Measurements from ENCODE around the gene HSDL1. TPM values are rescaled to one million over a fixed set of nuclear protein-coding genes. Genes with fewer than 3 reads are reported as not detected.

Gene HSDL1
- 1 to 10 TPM; 6.3 to 8.0 TPM for total RNA-seq

- Histone ChIP-seq H3K27me3 (no peaks in the 10 kb centered on the region), H3K4me1 (peaks cover 9% of the 10 kb centered on the region), H3K9me3 (no peaks in the 10 kb centered on the region), H3K27ac (peak within 1 kb of the TSS in 3 of 4 donors; percentile 62 to 76 (median 69)), H3K4me3 (peak within 1 kb of the TSS; percentile 85 to 95), H3K36me3 (replicated peaks in 1 of 2; ENCODE audit: insufficient read depth in 1 of 2, low read depth in 2 of 2) (no peaks in the 10 kb centered on the region)
- WGBS, 2 donors = 0 to 1% methylated on average over 32 to 77 of the region's 89 CpGs
- TF ChIP-seq POLR2A (IDR thresholded peaks at IDR 0.05) = peak in 2 of 3 donors; percentile 28 to 30
- peak in 1 of 7 experiments; percentile 6 for TF ChIP-seq CTCF (IDR thresholded peaks at IDR 0.05)
- intact Hi-C loops (cut with DNase I) = loop anchor here (5.0 kb wide), 1 partner anchor 37 kb away; no protein-coding TSS in a partner anchor
- peak; percentile 95 for ATAC-seq
- DNase-seq = peak; percentile 90 to 94 (median 93)
These were observed at the start of gene HSDL1, which contains the start of gene DNAAF1 for GRCh38 chr16:84144859-84145639. Gene HSDL1, minus strand, starts transcription at chr16:84145177. Its CDS starts 13,856 bp downstream, at chr16:84131321. Gene DNAAF1, plus strand, starts transcription at chr16:84145308. Its CDS starts 133 bp downstream, at chr16:84145441.

- intact Hi-C loops (cut with DNase I) = loop anchor here (10.0 kb wide), 1 partner anchor 229 kb away; the partner anchor contains the start of gene NECAB2
- 70 to 76% methylated on average over 11 of the region's 11 CpGs for WGBS, 2 donors
These were observed 49.0 kb upstream of the HSDL1 start for GRCh38 chr16:84194018-84194417.

GRCh38 chr16:84193480-84193879, 48.5 kb upstream of the HSDL1 start:
- no peak for DNase-seq
- no peak overlapping the region for H3K4me3 ChIP-seq
- intact Hi-C loops (cut with DNase I) = loop anchor here (10.0 kb wide), 1 partner anchor 229 kb away; the partner anchor contains the start of gene NECAB2

More at GRCh38 chr16:84194018-84194417, 49.0 kb upstream of the HSDL1 start:
- ATAC-seq (no peak), DNase-seq (no peak)
- TF ChIP-seq POLR2A (IDR thresholded peaks at IDR 0.05) (no peak), CTCF (IDR thresholded peaks at IDR 0.05) (no peak)
- no peaks in the 10 kb centered on the region for H3K36me3 ChIP-seq (replicated peaks in 1 of 2; ENCODE audit: insufficient read depth in 1 of 2, low read depth in 2 of 2)
- H3K27ac ChIP-seq = no peak overlapping the region
- no peaks in the 10 kb centered on the region for H3K27me3 ChIP-seq
- no peak overlapping the region for H3K4me3 ChIP-seq
- no peaks in the 10 kb centered on the region for H3K9me3 ChIP-seq
- no peaks in the 10 kb centered on the region for H3K4me1 ChIP-seq

GRCh38 chr16:84191466-84191865, 46.5 kb upstream of the HSDL1 start:
- Histone ChIP-seq H3K9me3 (no peaks in the 10 kb centered on the region), H3K4me3 (no peak overlapping the region), H3K4me1 (peaks cover 5% of the 10 kb centered on the region), H3K27ac (no peak overlapping the region), H3K36me3 (replicated peaks in 1 of 2; ENCODE audit: insufficient read depth in 1 of 2, low read depth in 2 of 2) (no peaks in the 10 kb centered on the region), H3K27me3 (no peaks in the 10 kb centered on the region)
- 67 to 81% methylated on average over 7 to 9 of the region's 16 CpGs for WGBS, 2 donors
- TF ChIP-seq CTCF (IDR thresholded peaks at IDR 0.05) (no peak), POLR2A (IDR thresholded peaks at IDR 0.05) (no peak)
- ATAC-seq = no peak
- intact Hi-C loops (cut with DNase I) = loop anchor here (10.0 kb wide), 1 partner anchor 227 kb away; the partner anchor contains the start of gene NECAB2
- no peak for DNase-seq

More at GRCh38 chr16:84193480-84193879, 48.5 kb upstream of the HSDL1 start:
- H3K4me1 ChIP-seq = no peaks in the 10 kb centered on the region
- no peak overlapping the region for H3K27ac ChIP-seq
- TF ChIP-seq CTCF (IDR thresholded peaks at IDR 0.05) (no peak), POLR2A (IDR thresholded peaks at IDR 0.05) (no peak)
- H3K9me3 ChIP-seq = no peaks in the 10 kb centered on the region
- WGBS, 2 donors = 66 to 81% methylated on average over 5 to 7 of the region's 7 CpGs
- H3K27me3 ChIP-seq = no peaks in the 10 kb centered on the region
- no peaks in the 10 kb centered on the region for H3K36me3 ChIP-seq (replicated peaks in 1 of 2; ENCODE audit: insufficient read depth in 1 of 2, low read depth in 2 of 2)
- no peak for ATAC-seq

All from body of pancreas (tissue), 4 donors.